GM12873 (cell line): ENCODE data around the gene SLC2A13.
A peak's percentile ranks its signal among the peaks of the same experiment; 100 is the strongest.

Experiments
- CTCF ChIP-seq: IDR thresholded peaks from 2 replicates; pipeline ENCODE4 v1.5.1; 2012; ENCODE audit warnings: low read depth, mild to moderate bottlenecking, moderate library complexity, low read length, control low read depth; ENCODE audit not compliant: insufficient read depth; ENCODE audit errors: missing control alignments

Gene SLC2A13

GRCh38 chr12:40122842-40123241 lies 17.0 kb upstream of the SLC2A13 start:
- no peak for TF ChIP-seq CTCF

- no peak for TF ChIP-seq CTCF
These were observed 11.9 kb upstream of the SLC2A13 start for GRCh38 chr12:40117818-40118217.

- TF ChIP-seq CTCF = no peak
These were observed 4.7 kb upstream of the SLC2A13 start for GRCh38 chr12:40110586-40110985.

GRCh38 chr12:40107803-40108620 lies 2.1 kb upstream of the SLC2A13 start:
- TF ChIP-seq CTCF = no peak

- peak; percentile 81 for TF ChIP-seq CTCF
These were observed 1.4 kb upstream of the SLC2A13 start for GRCh38 chr12:40107098-40107802.

- no peak for TF ChIP-seq CTCF
These were observed 774 bp upstream of the SLC2A13 start for GRCh38 chr12:40106655-40107054.

- TF ChIP-seq CTCF = no peak
These were observed 287 bp upstream of the SLC2A13 start for GRCh38 chr12:40106202-40106533.
